MM.1S (cell line): ENCODE data around the gene TIPRL.

ENCODE experiments used
- DNase-seq: peaks from one replicate; pipeline ENCODE4 v3.0.0-alpha.2; 2015
- H2AFZ ChIP-seq: fragments of 300-600 bp; sonication (generic); 2 replicates; pipeline ENCODE4 v1.6.0; 2016; ENCODE audit warnings: antibody characterized with exemption, low read length
- H3F3A ChIP-seq: fragments of 300-600 bp; sonication (generic); 2 replicates; pipeline ENCODE4 v1.6.1; 2016; ENCODE audit warnings: mild to moderate bottlenecking, antibody characterized with exemption, low read length, moderate library complexity, mixed read lengths; ENCODE audit not compliant: insufficient read depth
- H3K27ac ChIP-seq: fragments of 300-600 bp; sonication (generic); 2 replicates; pipeline ENCODE4 v1.5.1; 2016; ENCODE audit warnings: mild to moderate bottlenecking, low read length
- H3K27me3 ChIP-seq: fragments of 300-600 bp; sonication (generic); replicated peaks from 2 replicates; pipeline ENCODE4 v1.6.0; 2016; ENCODE audit warnings: low read length; ENCODE audit not compliant: insufficient read depth
- H3K36me3 ChIP-seq: fragments of 300-600 bp; sonication (generic); replicated peaks from 2 replicates; pipeline ENCODE4 v1.6.1; 2016; ENCODE audit warnings: mild to moderate bottlenecking, low read length, mixed read lengths; ENCODE audit not compliant: insufficient read depth
- H3K4me1 ChIP-seq: fragments of 300-600 bp; sonication (generic); 2 replicates; pipeline ENCODE4 v1.6.1; 2016; ENCODE audit warnings: low read length, mixed read lengths
- H3K4me2 ChIP-seq: fragments of 300-600 bp; sonication (generic); 2 replicates; pipeline ENCODE4 v1.6.0; 2016; ENCODE audit warnings: low read depth, low read length
- H3K4me3 ChIP-seq: fragments of 300-600 bp; sonication (generic); 2 replicates; pipeline ENCODE4 v1.5.1; 2016; ENCODE audit warnings: low read length, mixed read lengths
- H3K79me2 ChIP-seq: fragments of 300-600 bp; sonication (generic); 2 replicates; pipeline ENCODE4 v1.6.1; 2016; ENCODE audit warnings: mixed run types, low read length, mixed read lengths
- H3K9ac ChIP-seq: fragments of 300-600 bp; sonication (generic); 2 replicates; pipeline ENCODE4 v1.6.1; 2016; ENCODE audit warnings: low read length, mixed read lengths
- H3K9me2 ChIP-seq: fragments of 300-600 bp; sonication (generic); replicated peaks from 2 replicates; pipeline ENCODE4 v1.6.1; 2016; ENCODE audit warnings: mild to moderate bottlenecking, low read length, mixed read lengths; ENCODE audit not compliant: insufficient read depth
- H3K9me3 ChIP-seq: fragments of 300-600 bp; sonication (generic); replicated peaks from 2 replicates; pipeline ENCODE4 v1.6.1; 2016; ENCODE audit warnings: mild to moderate bottlenecking, low read length, mixed read lengths; ENCODE audit not compliant: insufficient read depth
- H4K20me1 ChIP-seq: fragments of 300-600 bp; sonication (generic); 2 replicates; pipeline ENCODE4 v1.6.1; 2016; ENCODE audit warnings: mild to moderate bottlenecking, low read length, moderate library complexity, mixed read lengths; ENCODE audit not compliant: insufficient read depth
- EZH2 ChIP-seq: fragments of 300-600 bp; sonication (generic); optimal IDR thresholded peaks from 2 replicates; pipeline ENCODE3; 2017; ENCODE audit warnings: low read depth, mild to moderate bottlenecking, antibody characterized with exemption, low read length, mixed read lengths
- EZH2phosphoT487 ChIP-seq: fragments of 300-600 bp; sonication (generic); IDR thresholded peaks from 2 replicates; pipeline ENCODE4 v1.6.1; 2018; ENCODE audit warnings: antibody characterized with exemption, low read length
- TF ChIP-seq, protein P1 (sequence below): fragments of 300-600 bp; sonication (generic); IDR thresholded peaks from 2 replicates; pipeline ENCODE4 v1.5.1; 2016; ENCODE audit warnings: antibody characterized with exemption, low read length, mixed read lengths

TIPRL gene

GRCh38 chr1:168146626-168147025 is 32.1 kb upstream of the TIPRL start:
- no peaks in the 10 kb centered on the region for H3K79me2 ChIP-seq
- H3K9me3 ChIP-seq: no peaks in the 10 kb centered on the region
- no peak overlapping the region for H3K4me3 ChIP-seq
- no peaks in the 10 kb centered on the region for H4K20me1 ChIP-seq
- H3K36me3 ChIP-seq: no peaks in the 10 kb centered on the region
- 0 out of 2 replicates have a peak, but pooled peaks cover 5% of the 10 kb centered on the region for H3K4me1 ChIP-seq
- no peak overlapping the region for H3K9ac ChIP-seq
- H3K27me3 ChIP-seq: no peaks in the 10 kb centered on the region
- TF ChIP-seq, protein P1, sequence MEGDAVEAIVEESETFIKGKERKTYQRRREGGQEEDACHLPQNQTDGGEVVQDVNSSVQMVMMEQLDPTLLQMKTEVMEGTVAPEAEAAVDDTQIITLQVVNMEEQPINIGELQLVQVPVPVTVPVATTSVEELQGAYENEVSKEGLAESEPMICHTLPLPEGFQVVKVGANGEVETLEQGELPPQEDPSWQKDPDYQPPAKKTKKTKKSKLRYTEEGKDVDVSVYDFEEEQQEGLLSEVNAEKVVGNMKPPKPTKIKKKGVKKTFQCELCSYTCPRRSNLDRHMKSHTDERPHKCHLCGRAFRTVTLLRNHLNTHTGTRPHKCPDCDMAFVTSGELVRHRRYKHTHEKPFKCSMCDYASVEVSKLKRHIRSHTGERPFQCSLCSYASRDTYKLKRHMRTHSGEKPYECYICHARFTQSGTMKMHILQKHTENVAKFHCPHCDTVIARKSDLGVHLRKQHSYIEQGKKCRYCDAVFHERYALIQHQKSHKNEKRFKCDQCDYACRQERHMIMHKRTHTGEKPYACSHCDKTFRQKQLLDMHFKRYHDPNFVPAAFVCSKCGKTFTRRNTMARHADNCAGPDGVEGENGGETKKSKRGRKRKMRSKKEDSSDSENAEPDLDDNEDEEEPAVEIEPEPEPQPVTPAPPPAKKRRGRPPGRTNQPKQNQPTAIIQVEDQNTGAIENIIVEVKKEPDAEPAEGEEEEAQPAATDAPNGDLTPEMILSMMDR: no peak
- TF ChIP-seq EZH2phosphoT487 (no peak), EZH2 (no peak)
- no peak for DNase-seq
- H3K9me2 ChIP-seq: no peaks in the 10 kb centered on the region
- peaks cover 5% of the 10 kb centered on the region; the same call in 1 of the 2 replicates for H3F3A ChIP-seq
- H3K27ac ChIP-seq: no peak overlapping the region
- H3K4me2 ChIP-seq: no peak overlapping the region
- H2AFZ ChIP-seq: no peak overlapping the region

GRCh38 chr1:168148916-168149315 is 29.8 kb upstream of the TIPRL start:
- H3K9me3 ChIP-seq: no peaks in the 10 kb centered on the region
- no peak overlapping the region for H3K27ac ChIP-seq
- no peak overlapping the region for H2AFZ ChIP-seq
- H3K4me3 ChIP-seq: no peak overlapping the region; the same call in 1 of the 2 replicates
- no peaks in the 10 kb centered on the region for H3K9me2 ChIP-seq
- H3K9ac ChIP-seq: no peak overlapping the region
- 0 out of 2 replicates have a peak, but pooled peaks cover 5% of the 10 kb centered on the region for H3K4me1 ChIP-seq
- peak overlapping the region; percentile 17; the same call in 1 of the 2 replicates for H3K4me2 ChIP-seq
- H3F3A ChIP-seq: peaks cover 5% of the 10 kb centered on the region; the same call in 1 of the 2 replicates
- H4K20me1 ChIP-seq: no peaks in the 10 kb centered on the region
- H3K36me3 ChIP-seq: no peaks in the 10 kb centered on the region
- no peaks in the 10 kb centered on the region for H3K27me3 ChIP-seq
- DNase-seq: peak; percentile 76
- no peak for TF ChIP-seq EZH2
- TF ChIP-seq, protein P1: no peak
- no peak for TF ChIP-seq EZH2phosphoT487
- no peaks in the 10 kb centered on the region for H3K79me2 ChIP-seq

DNA sequence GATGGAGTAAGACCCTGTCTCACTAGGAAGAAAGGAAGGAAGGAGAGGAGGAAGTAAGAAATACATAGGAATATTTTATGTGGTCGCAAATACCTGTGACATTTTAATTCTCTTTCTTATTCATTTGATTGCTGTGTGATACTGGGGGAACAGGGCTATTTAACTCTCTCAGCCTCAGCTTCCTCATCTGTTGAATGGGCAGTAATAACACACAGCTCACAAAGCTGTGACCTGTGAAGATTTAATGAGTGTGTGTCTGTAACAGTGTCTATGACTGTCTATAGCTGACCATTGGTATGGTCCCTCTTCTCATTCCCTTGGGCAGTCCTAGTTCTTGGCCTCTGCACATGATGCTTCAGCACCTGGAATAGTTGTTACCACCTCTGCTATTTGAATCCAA is 28.5 kb upstream of the TIPRL start:
- Histone ChIP-seq H3K4me1 (0 out of 2 replicates have a peak, but pooled peaks cover 5% of the 10 kb centered on the region), H3K27me3 (no peaks in the 10 kb centered on the region), H3K9ac (no peak overlapping the region), H3K27ac (no peak overlapping the region), H3K36me3 (no peaks in the 10 kb centered on the region), H3K9me2 (no peaks in the 10 kb centered on the region), H3F3A (peaks cover 5% of the 10 kb centered on the region; the same call in 1 of the 2 replicates), H4K20me1 (no peaks in the 10 kb centered on the region), H3K4me2 (no peak overlapping the region), H3K9me3 (no peaks in the 10 kb centered on the region), H2AFZ (no peak overlapping the region), H3K79me2 (no peaks in the 10 kb centered on the region), H3K4me3 (no peak overlapping the region)
- no peak for DNase-seq
- TF ChIP-seq EZH2 (no peak), EZH2phosphoT487 (no peak)
- TF ChIP-seq, protein P1: no peak
